ENCODE results near the gene MEN1.

MEN1 gene

GRCh38 chr11:64760759-64761420 is 49.5 kb downstream of the MEN1 start:
- DNase-seq, result no peak

GRCh38 chr11:64759722-64760719 is 50.3 kb downstream of the MEN1 start, which contains the start of gene PYGM:
Gene PYGM (minus strand): TSS chr11:64759974. CDS start chr11:64759898, 76 bp downstream.
- DNase-seq, result no peak

DNA sequence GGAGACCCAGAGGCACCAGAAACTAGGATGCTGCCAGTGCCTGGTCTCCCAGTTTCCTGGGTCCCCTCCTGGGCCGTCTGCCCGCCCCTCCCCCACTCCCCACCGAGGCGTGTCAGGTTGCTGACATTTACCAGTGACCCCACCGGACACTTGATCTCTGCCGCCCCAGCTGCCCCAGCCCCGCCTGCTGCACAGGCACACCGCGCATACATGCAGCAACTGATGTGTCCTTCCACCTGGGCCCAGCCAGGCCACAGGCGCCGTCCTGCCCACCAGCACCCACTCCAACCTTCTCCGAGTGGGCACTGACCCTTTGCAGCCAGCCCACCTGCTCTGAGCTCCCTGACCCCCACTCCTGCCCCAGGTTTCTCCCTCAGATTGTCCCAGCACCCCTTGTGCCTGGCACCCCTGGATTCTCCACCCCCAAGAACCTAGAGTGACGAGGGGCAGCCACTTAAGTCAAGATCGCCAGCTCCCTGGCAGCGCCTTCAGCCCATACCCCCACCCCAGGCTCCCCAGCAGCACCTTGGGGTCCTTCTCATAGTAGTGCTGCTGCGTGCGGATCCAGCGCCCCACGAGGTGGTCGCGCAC is 51.1 kb downstream of the MEN1 start:
- DNase-seq, result no peak

DNA sequence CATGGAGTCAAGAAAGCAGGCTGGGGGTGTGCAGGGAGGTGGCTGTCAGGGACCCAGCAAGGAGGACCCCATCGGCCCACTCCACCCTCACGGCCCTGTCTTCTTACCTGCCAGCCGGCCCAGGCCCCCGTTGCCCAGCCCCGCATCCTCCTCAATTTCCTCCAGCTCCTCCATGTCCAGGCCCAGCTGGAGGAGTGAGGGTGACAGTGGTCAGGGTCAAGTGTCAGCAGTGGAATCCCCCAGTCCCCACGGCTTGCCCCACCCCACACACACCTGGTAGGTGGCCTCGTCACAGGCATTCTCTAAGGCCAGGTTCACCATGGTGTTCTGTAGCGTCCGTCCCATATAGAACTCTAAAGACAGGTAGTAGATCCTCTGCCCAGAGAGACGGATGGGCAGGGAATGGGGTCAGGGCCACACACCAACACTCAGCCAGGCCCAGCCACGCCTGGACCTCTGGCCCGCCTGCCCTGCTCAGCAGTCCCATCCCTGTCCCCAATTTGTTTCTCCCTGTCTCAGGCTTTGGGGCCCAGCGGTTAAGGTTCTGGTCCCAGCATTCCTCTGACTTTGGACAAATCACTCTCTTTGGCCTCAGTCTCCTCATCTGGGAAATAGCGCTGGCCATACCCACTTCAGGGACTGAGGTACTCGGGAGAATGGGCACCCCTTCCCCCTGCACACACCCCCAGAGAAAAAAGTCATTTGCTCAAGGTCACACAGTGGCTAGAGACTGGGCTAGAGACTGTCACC is 51.8 kb downstream of the MEN1 start:
- no peak for DNase-seq

DNA sequence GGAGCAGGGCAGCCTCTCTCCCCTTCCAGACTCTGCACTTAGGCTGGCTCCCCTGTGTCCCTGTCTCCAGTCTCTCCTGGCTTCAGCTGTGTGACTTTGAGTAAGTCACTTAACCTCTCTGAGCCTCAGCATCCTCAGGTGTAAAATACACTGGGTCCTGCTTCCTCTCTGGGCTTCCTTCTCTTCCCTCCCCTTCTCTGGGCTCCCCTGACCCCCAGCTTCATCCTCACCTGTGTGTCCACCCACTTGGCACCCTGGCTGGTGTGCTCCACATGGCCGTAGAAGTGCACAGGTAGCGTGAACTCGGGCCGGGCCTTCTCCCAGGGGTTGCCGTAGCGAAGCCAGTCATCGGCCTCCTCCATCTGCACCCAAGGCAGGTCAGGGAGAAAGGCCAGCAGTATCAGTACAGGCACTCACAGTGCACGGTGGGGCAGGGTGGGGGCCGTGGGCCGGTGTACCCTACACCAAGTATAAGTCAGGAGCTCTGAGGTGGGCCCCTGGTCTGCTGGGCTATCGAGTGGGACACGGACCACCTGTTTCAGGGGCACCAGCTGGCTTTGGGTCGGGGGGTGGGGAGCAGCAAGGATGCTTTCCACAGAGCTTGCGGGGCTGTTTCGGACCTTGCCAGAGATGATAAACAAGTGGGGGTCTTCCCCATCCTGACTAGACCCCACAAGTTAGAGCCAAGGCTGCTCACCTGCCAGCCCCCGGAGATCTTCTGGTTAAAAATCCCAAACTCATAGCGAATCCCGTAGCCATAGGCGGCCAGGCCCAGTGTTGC is 52.6 kb downstream of the MEN1 start:
- DNase-seq, result no peak

DNA sequence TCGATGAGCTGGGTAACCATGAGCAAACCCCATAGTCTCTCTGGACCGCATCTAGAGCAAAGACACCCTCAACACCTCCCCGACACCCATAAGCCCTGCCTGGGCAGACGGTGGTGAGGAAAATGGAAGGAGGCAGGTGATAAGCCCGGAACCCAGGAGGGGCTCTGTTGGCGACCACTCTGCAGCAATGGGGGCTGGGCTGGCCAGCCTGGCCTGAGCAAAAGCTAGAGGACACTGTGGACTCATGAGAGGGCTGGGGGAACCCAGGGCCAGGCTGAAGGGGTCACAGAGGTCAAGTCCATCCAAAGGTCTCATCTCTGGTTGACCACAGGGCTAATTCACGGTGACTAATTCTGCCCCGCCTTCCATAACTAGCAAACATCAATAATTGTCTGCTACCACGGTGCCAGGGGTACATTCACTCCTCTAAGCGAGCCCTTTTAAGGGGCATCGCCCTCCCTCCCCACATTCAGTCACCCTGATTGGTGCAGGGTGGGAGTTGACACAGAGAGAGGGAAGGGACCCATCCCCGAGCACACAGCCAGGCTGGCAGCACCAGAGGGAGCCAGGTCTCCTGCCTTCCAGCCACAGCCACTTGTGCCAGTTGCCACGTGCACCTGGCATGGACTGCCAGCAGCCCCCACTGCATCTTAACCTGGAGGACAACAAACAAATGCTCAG is 54.5 kb downstream of the MEN1 start:
- no peak for DNase-seq

DNA sequence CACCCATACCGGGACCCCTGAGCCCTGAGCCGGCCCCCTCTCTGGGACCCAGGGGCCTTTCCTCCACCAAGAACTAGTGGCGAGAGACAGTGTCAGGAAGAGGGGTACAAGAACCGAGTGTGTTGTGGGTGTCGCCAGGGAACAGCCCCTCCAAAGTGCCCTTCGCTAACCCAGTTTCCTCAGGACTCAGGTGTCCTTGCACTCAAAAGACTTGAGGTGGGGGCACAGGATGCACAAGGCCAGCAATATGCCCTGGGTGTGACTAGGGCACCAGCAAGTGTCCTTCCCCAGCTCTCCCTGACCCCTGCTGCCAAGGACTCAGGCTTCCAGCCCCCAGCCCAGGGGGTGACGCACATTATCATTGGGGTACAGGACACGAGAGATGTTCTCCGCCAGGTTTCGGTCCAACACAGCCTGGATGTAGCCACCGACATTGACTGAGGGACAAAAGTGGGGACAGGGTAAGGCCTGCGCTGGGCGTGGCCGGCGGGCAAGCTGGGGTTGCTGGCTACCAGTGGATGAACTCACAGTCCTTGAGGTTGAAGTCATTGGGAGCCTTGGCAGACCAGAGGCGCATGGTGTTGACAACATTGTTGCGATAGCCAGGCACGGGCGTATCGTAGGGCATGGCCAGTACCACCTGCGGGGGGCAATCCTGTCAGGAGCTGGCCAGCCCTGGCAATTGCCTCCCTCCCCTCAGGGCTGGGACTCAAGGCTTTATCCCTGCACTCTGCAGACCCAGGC is 55.3 kb downstream of the MEN1 start:
- no peak for DNase-seq

- DNase-seq, result no peak
These were observed 56.0 kb downstream of the MEN1 start for GRCh38 chr11:64754124-64754918.

All from GF-D8 (cell line).